Measurements from ENCODE around the gene POU5F1. TPM values are rescaled to one million over a fixed set of nuclear protein-coding genes. Genes with fewer than 3 reads are reported as not detected.

The POU5F1 gene
- total and polyA plus RNA-seq, 2 donors from 2014 or later = 7.9 to 19.9 TPM

- Histone ChIP-seq H3K4me3 (ENCODE audit: low read length in 3 of 3) (no peak within 1 kb of the TSS), H3K4me1 (ENCODE audit: control insufficient read depth in 2 of 3, insufficient read depth in 2 of 3, low read depth in 1 of 3, low read length in 3 of 3) (peaks cover 0 to 2% (median 0%) of the 10 kb centered on the region in 3 donors), H3K9ac (ENCODE audit: low read length in 3 of 3) (no peak within 1 kb of the TSS), H3K27me3 (ENCODE audit: control insufficient read depth, insufficient read depth, low read length) (no peaks in the 10 kb centered on the region), H3K36me3 (ENCODE audit: control insufficient read depth in 2 of 3, insufficient read depth in 3 of 3, low read length in 3 of 3) (no peaks in the 10 kb centered on the region), H3K9me3 (ENCODE audit: control insufficient read depth in 2 of 3, insufficient read depth in 1 of 3, low read length in 3 of 3) (no peaks in the 10 kb centered on the region), H3K27ac (ENCODE audit: low read depth in 2 of 2, low read length in 2 of 2) (no peak within 1 kb of the TSS)
- no peak for TF ChIP-seq CTCF (IDR thresholded peaks at IDR 0.05; ENCODE audit: borderline replicate concordance, extremely low read depth, insufficient read depth)
- DNase-seq (peak in 2 of 5 donors; percentile 21 to 85), FAIRE-seq (no peak)
- intact Hi-C loops (cut with DNase I) = no loop called here
Observed at GRCh38 chr6:31114541-31114878, 56.0 kb downstream of the POU5F1 start, which contains the start of gene PSORS1C1. Gene PSORS1C1 (plus strand): TSS chr6:31114800. CDS start chr6:31129633, 14,833 bp downstream.

Other genes starting within 250 kb of the POU5F1 start
- gene SFTA2, start 238.5 kb downstream of the POU5F1 start, total RNA-seq = 30.5 TPM
- gene SFTA2, start 238.5 kb downstream of the POU5F1 start, polyA plus RNA-seq (ENCODE audit: insufficient read depth, low read depth, low replicate concordance) = 7.4 TPM
- 0.13 TPM for gene MUCL3, start 229.7 kb downstream of the POU5F1 start, total RNA-seq
- not detected for gene MUCL3, start 229.7 kb downstream of the POU5F1 start, polyA plus RNA-seq (ENCODE audit: insufficient read depth, low read depth, low replicate concordance)
- gene MUC21, start 187.0 kb downstream of the POU5F1 start, total RNA-seq = not detected
- gene MUC21, start 187.0 kb downstream of the POU5F1 start, polyA plus RNA-seq (ENCODE audit: insufficient read depth, low read depth, low replicate concordance) = not detected
- not detected for gene MUC22, start 160.2 kb downstream of the POU5F1 start, total RNA-seq
- not detected for gene MUC22, start 160.2 kb downstream of the POU5F1 start, polyA plus RNA-seq (ENCODE audit: insufficient read depth, low read depth, low replicate concordance)
- not detected for gene C6orf15, start 58.1 kb downstream of the POU5F1 start, total RNA-seq
- gene C6orf15, start 58.1 kb downstream of the POU5F1 start, polyA plus RNA-seq (ENCODE audit: insufficient read depth, low read depth, low replicate concordance) = not detected
- gene PSORS1C1, start 55.9 kb downstream of the POU5F1 start, total RNA-seq = 3.6 TPM
- gene PSORS1C1, start 55.9 kb downstream of the POU5F1 start, polyA plus RNA-seq (ENCODE audit: insufficient read depth, low read depth, low replicate concordance) = 2.1 TPM
- 0.13 TPM for gene CDSN, start 50.2 kb downstream of the POU5F1 start, total RNA-seq
- gene CDSN, start 50.2 kb downstream of the POU5F1 start, polyA plus RNA-seq (ENCODE audit: insufficient read depth, low read depth, low replicate concordance) = not detected
- not detected for gene PSORS1C2, start 31.6 kb downstream of the POU5F1 start, total RNA-seq
- not detected for gene PSORS1C2, start 31.6 kb downstream of the POU5F1 start, polyA plus RNA-seq (ENCODE audit: insufficient read depth, low read depth, low replicate concordance)
- 26.2 TPM for gene CCHCR1, start 12.9 kb downstream of the POU5F1 start, total RNA-seq
- 24.1 TPM for gene CCHCR1, start 12.9 kb downstream of the POU5F1 start, polyA plus RNA-seq (ENCODE audit: insufficient read depth, low read depth, low replicate concordance)
- 7.1 TPM for gene TCF19, start 12.1 kb downstream of the POU5F1 start, total RNA-seq
- 5.1 TPM for gene TCF19, start 12.1 kb downstream of the POU5F1 start, polyA plus RNA-seq (ENCODE audit: insufficient read depth, low read depth, low replicate concordance)
- 901 TPM for gene HLA-C, start 101.4 kb upstream of the POU5F1 start, total RNA-seq
- gene HLA-C, start 101.4 kb upstream of the POU5F1 start, polyA plus RNA-seq (ENCODE audit: insufficient read depth, low read depth, low replicate concordance) = 433 TPM
- 1,532 TPM for gene HLA-B, start 186.5 kb upstream of the POU5F1 start, total RNA-seq
- gene HLA-B, start 186.5 kb upstream of the POU5F1 start, polyA plus RNA-seq (ENCODE audit: insufficient read depth, low read depth, low replicate concordance) = 1,348 TPM
- gene MICA, start 232.9 kb upstream of the POU5F1 start, total RNA-seq = 27.5 TPM
- 34.7 TPM for gene MICA, start 232.9 kb upstream of the POU5F1 start, polyA plus RNA-seq (ENCODE audit: insufficient read depth, low read depth, low replicate concordance)

Data from kidney (tissue), 14 donors.